Smooth muscle cell (in vitro differentiated cells): Measurements from ENCODE around the gene CD58. TPM values are rescaled to one million over a fixed set of nuclear protein-coding genes. Genes with fewer than 3 reads are reported as not detected.

ENCODE experiments used
- DNase-seq: peaks from one replicate; lab custom pipeline; 2025; ENCODE audit not compliant: unreplicated experiment; lab: John Stamatoyannopoulos, UW
- H2AFZ ChIP-seq: fragments of 200-600 bp; sonication (generic); 2 replicates; pipeline ENCODE4 v1.6.0; 2016; ENCODE audit warnings: antibody characterized with exemption, low read depth, mild to moderate bottlenecking
- H3F3A ChIP-seq: fragments of 200-600 bp; sonication (generic); 2 replicates; pipeline ENCODE4 v1.6.0; 2017; ENCODE audit warnings: antibody characterized with exemption, low read depth
- H3K27ac ChIP-seq: fragments of 200-600 bp; sonication (generic); 2 replicates; pipeline ENCODE4 v1.5.1; 2016; ENCODE audit warnings: low read depth, mild to moderate bottlenecking
- H3K27me3 ChIP-seq: fragments of 200-600 bp; sonication (generic); 2 replicates; pipeline ENCODE4 v1.6.1; 2016; ENCODE audit warnings: low read depth, mild to moderate bottlenecking
- H3K36me3 ChIP-seq: fragments of 200-600 bp; sonication (generic); 2 replicates; pipeline ENCODE4 v1.5.1; 2016; ENCODE audit warnings: low read depth
- H3K4me1 ChIP-seq: fragments of 200-600 bp; sonication (generic); 2 replicates; pipeline ENCODE4 v1.5.1; 2016; ENCODE audit warnings: low read depth
- H3K4me2 ChIP-seq: fragments of 200-600 bp; sonication (generic); 2 replicates; pipeline ENCODE4 v1.6.0; 2016; ENCODE audit warnings: mild to moderate bottlenecking
- H3K4me3 ChIP-seq: fragments of 200-600 bp; sonication (generic); 2 replicates; pipeline ENCODE4 v1.5.1; 2016; ENCODE audit warnings: mild to moderate bottlenecking
- H3K79me2 ChIP-seq: fragments of 200-600 bp; sonication (generic); 2 replicates; pipeline ENCODE4 v1.6.0; 2016; ENCODE audit warnings: low read depth, mild to moderate bottlenecking
- H3K9ac ChIP-seq: fragments of 200-600 bp; sonication (generic); 2 replicates; pipeline ENCODE4 v1.6.0; 2016; ENCODE audit warnings: low read depth
- H3K9me3 ChIP-seq: fragments of 200-600 bp; sonication (generic); replicated peaks from 2 replicates; pipeline ENCODE4 v1.5.1; 2016; ENCODE audit warnings: low read depth
- H4K20me1 ChIP-seq: fragments of 200-600 bp; sonication (generic); 2 replicates; pipeline ENCODE4 v1.6.0; 2016; ENCODE audit warnings: low read depth
- WGBS: methylation state at CpG from one replicate; pipeline ENCODE4 v1.1.7; 2016; ENCODE audit warnings: low lambda C conversion rate; 5-methylcytosine and 5-hydroxymethylcytosine counted together
- polyA plus RNA-seq: library from polyadenylated mRNA; unstranded; fragments of >200 nt; fragmentation: Nextera tagmentation; extraction: Ambion mirVana; gene quantifications from 2 replicates; pipeline ENCODE4 v1.2.1, GENCODE V29; 2016
- total RNA-seq: library from RNA; depleted of rRNA; stranded (reverse); fragments of >200 nt; gene quantifications from 2 replicates; pipeline ENCODE4 v1.2.3, GENCODE V29; 2014
- TF ChIP-seq, protein P1 (sequence below): fragments of 200-600 bp; sonication (generic); IDR thresholded peaks from 2 replicates; pipeline ENCODE4 v1.5.1; 2017; ENCODE audit warnings: borderline replicate concordance, mild to moderate bottlenecking, antibody characterized with exemption; ENCODE audit not compliant: insufficient read depth, poor library complexity, severe bottlenecking

Gene CD58
- total and polyA plus RNA-seq, 2 experiments from 2014 or later, result 33.5 to 43.8 TPM

DNA sequence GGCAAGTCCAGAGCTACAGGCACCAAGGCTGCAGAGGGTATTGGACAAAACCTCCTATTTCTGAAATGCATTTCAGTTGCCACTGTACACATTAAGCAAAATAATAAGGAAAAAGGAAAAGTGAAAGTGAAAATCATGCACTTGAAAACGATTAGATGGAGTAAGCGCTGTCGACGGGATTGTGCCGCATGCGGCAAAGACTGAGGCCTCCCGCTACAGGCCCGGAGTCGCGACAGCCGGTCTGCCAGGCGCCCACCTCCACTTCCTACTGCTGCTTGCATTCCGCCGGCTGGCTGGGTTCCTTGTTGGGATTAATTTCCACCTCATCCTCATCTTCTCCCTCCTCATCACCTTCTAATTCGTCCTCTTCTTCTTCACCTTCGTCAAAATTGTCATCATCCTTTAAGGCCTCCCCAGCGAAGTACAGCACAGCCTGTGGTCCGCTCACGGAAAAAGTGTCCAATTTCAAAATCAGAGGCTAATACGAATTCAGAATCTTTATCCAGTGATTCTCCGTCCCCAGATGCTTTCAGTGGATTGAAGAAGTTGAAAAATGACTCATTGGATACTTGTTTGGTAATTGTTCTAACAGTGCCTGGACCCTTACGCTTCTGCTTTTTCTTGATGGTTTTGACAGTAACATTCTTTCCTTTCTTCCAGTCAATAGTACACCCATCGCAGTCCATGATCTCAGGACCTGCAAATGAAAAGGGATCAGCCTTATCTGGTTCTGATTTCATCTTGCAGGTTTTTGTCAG lies 38.0 kb downstream of the CD58 start:
- no peaks in the 10 kb centered on the region for H3K4me1 ChIP-seq
- no peak overlapping the region for H3K9ac ChIP-seq
- H2AFZ ChIP-seq, result no peak overlapping the region
- no peaks in the 10 kb centered on the region for H4K20me1 ChIP-seq
- no peaks in the 10 kb centered on the region for H3K36me3 ChIP-seq
- no peaks in the 10 kb centered on the region for H3K9me3 ChIP-seq
- DNase-seq, result no peak
- no peaks in the 10 kb centered on the region for H3K79me2 ChIP-seq
- H3K4me3 ChIP-seq, result no peak overlapping the region
- no peaks in the 10 kb centered on the region for H3F3A ChIP-seq
- H3K27ac ChIP-seq, result no peak overlapping the region
- no peak overlapping the region for H3K4me2 ChIP-seq
- no peaks in the 10 kb centered on the region for H3K27me3 ChIP-seq
- 97% methylated on average over 23 of the region's 23 CpGs for WGBS
- TF ChIP-seq, protein P1, sequence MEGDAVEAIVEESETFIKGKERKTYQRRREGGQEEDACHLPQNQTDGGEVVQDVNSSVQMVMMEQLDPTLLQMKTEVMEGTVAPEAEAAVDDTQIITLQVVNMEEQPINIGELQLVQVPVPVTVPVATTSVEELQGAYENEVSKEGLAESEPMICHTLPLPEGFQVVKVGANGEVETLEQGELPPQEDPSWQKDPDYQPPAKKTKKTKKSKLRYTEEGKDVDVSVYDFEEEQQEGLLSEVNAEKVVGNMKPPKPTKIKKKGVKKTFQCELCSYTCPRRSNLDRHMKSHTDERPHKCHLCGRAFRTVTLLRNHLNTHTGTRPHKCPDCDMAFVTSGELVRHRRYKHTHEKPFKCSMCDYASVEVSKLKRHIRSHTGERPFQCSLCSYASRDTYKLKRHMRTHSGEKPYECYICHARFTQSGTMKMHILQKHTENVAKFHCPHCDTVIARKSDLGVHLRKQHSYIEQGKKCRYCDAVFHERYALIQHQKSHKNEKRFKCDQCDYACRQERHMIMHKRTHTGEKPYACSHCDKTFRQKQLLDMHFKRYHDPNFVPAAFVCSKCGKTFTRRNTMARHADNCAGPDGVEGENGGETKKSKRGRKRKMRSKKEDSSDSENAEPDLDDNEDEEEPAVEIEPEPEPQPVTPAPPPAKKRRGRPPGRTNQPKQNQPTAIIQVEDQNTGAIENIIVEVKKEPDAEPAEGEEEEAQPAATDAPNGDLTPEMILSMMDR, result no peak

- no peaks in the 10 kb centered on the region for H4K20me1 ChIP-seq
- H3K27me3 ChIP-seq, result no peaks in the 10 kb centered on the region
- no peaks in the 10 kb centered on the region for H3K4me1 ChIP-seq
- no peak overlapping the region for H3K4me3 ChIP-seq
- 95% methylated on average over 13 of the region's 13 CpGs for WGBS
- H3K9me3 ChIP-seq, result no peaks in the 10 kb centered on the region
- no peaks in the 10 kb centered on the region for H3K79me2 ChIP-seq
- no peak overlapping the region for H3K27ac ChIP-seq
- DNase-seq, result no peak
- no peaks in the 10 kb centered on the region for H3K36me3 ChIP-seq
- H3F3A ChIP-seq, result no peaks in the 10 kb centered on the region
- no peak overlapping the region for H3K4me2 ChIP-seq
- no peak overlapping the region for H3K9ac ChIP-seq
- no peak overlapping the region for H2AFZ ChIP-seq
- TF ChIP-seq, protein P1, result no peak
These were observed 38.9 kb downstream of the CD58 start for GRCh38 chr1:116531917-116532316.

DNA sequence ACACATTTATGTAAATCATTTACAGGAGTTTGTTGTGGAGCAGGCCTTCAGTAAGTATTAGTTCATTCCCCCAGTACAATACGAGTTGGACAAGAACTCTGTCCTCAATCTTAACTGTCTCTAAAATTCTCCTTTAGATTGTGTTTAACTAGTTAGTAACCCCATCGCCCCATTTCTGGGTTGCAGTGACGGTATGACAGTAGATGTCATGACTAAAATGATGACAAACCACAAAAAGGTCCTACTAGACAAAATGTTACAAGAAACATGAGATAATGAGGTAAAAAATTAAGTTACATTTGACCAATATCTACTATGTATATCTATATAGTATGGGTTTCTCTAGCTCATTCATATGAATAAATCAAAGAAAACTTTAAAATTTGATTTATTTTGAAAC lies 41.1 kb downstream of the CD58 start:
- no peak overlapping the region for H3K4me3 ChIP-seq
- H3F3A ChIP-seq, result no peaks in the 10 kb centered on the region
- whole genome bisulfite sequencing, result 85% methylated on average over 3 of the region's 3 CpGs
- H4K20me1 ChIP-seq, result no peaks in the 10 kb centered on the region
- H3K79me2 ChIP-seq, result no peaks in the 10 kb centered on the region
- H2AFZ ChIP-seq, result no peak overlapping the region
- H3K27ac ChIP-seq, result no peak overlapping the region
- no peaks in the 10 kb centered on the region for H3K4me1 ChIP-seq
- H3K27me3 ChIP-seq, result no peaks in the 10 kb centered on the region
- TF ChIP-seq, protein P1, result no peak
- no peak overlapping the region for H3K4me2 ChIP-seq
- no peaks in the 10 kb centered on the region for H3K9me3 ChIP-seq
- H3K36me3 ChIP-seq, result no peaks in the 10 kb centered on the region
- DNase-seq, result no peak
- no peak overlapping the region for H3K9ac ChIP-seq

- DNase-seq, result no peak
These were observed 41.6 kb downstream of the CD58 start for GRCh38 chr1:116529199-116529631.

More at GRCh38 chr1:116529199-116529631, 41.6 kb downstream of the CD58 start:
- Histone ChIP-seq H3K4me2 (no peak overlapping the region), H2AFZ (no peak overlapping the region), H3K36me3 (no peaks in the 10 kb centered on the region), H3K27ac (no peak overlapping the region), H3K4me3 (no peak overlapping the region), H4K20me1 (no peaks in the 10 kb centered on the region), H3F3A (no peaks in the 10 kb centered on the region), H3K9ac (no peak overlapping the region), H3K27me3 (no peaks in the 10 kb centered on the region), H3K9me3 (no peaks in the 10 kb centered on the region), H3K4me1 (no peaks in the 10 kb centered on the region), H3K79me2 (no peaks in the 10 kb centered on the region)
- TF ChIP-seq, protein P1, result no peak
- 68% methylated on average over 3 of the region's 3 CpGs for WGBS
